GM12891 (cell line): ENCODE measurements around the gene FTSJ3. TPM values are rescaled to one million over a fixed set of nuclear protein-coding genes. Genes with fewer than 3 reads are reported as not detected.
A peak's percentile ranks its signal among the peaks of the same experiment; 100 is the strongest.
"Not testable (repeated sequence)": the region's sequence is repeated elsewhere in the genome, so short reads cannot be mapped to it uniquely, and the experiment has no call there.

Experiments
- DNase-seq: peaks from one replicate; pipeline ENCODE4 v3.0.0; 2011; ENCODE audit warnings: low spot score; ENCODE audit not compliant: insufficient read length
- FAIRE-seq: peaks from 2 replicates; lab custom pipeline; 2011; peaks lifted over from hg19 to GRCh38; lab: Jason Lieb, UNC
- PAX5 ChIP-seq: IDR thresholded peaks from 2 replicates; pipeline ENCODE4 v1.6.1; 2011; ENCODE audit warnings: low read length, moderate library complexity, mild to moderate bottlenecking; ENCODE audit not compliant: insufficient read depth, severe bottlenecking
- POLR2A ChIP-seq: IDR thresholded peaks from 2 replicates; pipeline ENCODE4 v1.6.1; 2011; ENCODE audit warnings: low read depth, low read length, control low read depth
- POLR2AphosphoS5 ChIP-seq: IDR thresholded peaks from 2 replicates; pipeline ENCODE4 v1.6.1; 2011; ENCODE audit warnings: low read depth, low read length, control low read depth
- POU2F2 ChIP-seq: IDR thresholded peaks from 2 replicates; pipeline ENCODE4 v1.6.1; 2011; ENCODE audit warnings: low read depth, mild to moderate bottlenecking, control low read depth, low read length, moderate library complexity
- SPI1 ChIP-seq: IDR thresholded peaks from 2 replicates; pipeline ENCODE4 v1.6.1; 2011; ENCODE audit warnings: low read depth, low read length, control low read depth
- TAF1 ChIP-seq: IDR thresholded peaks from 2 replicates; pipeline ENCODE4 v1.6.1; 2011; ENCODE audit warnings: low read depth, low read length, control low read depth
- polyA plus RNA-seq: library from polyadenylated mRNA; unstranded; fragments of >200 nt; gene quantifications from one replicate; pipeline ENCODE4 v1.2.1, GENCODE V29; 2012; ENCODE audit warnings: low read depth, missing spikeins, inconsistent platforms; ENCODE audit not compliant: missing spikeins

Gene FTSJ3
- 27.1 TPM for polyA plus RNA-seq

GRCh38 chr17:63827002-63827800 lies at the start of gene FTSJ3, which contains the start of gene PSMC5:
TSS of gene FTSJ3 (minus strand) at chr17:63827663. CDS start at chr17:63826902, 761 bp downstream.
TSS of gene PSMC5 (plus strand) at chr17:63827431. CDS start at chr17:63827491, 60 bp downstream.
- TF ChIP-seq POU2F2 (0 out of 2 replicates have a peak, but pooled peaks have one; percentile 56), POLR2A (peak; percentile 92), TAF1 (peak; percentile 87), PAX5 (no peak), SPI1 (peak; percentile 16; the same call in 1 of the 2 replicates), POLR2AphosphoS5 (peak; percentile 89)
- peak; percentile 91 for DNase-seq
- peak; percentile 97 for FAIRE-seq

GRCh38 chr17:63874693-63875092 lies 47.2 kb upstream of the FTSJ3 start:
- FAIRE-seq, result not testable (repeated sequence)

GRCh38 chr17:63874061-63874626 lies 46.7 kb upstream of the FTSJ3 start:
- not testable (repeated sequence) for FAIRE-seq, DNase-seq

More at GRCh38 chr17:63874693-63875092, 47.2 kb upstream of the FTSJ3 start:
- DNase-seq, result not testable (repeated sequence)

- FAIRE-seq, DNase-seq: not testable (repeated sequence)
Observed at GRCh38 chr17:63873577-63873976, 46.1 kb upstream of the FTSJ3 start, which contains the start of gene CSH2. TSS of gene CSH2 (minus strand) at chr17:63873677. CDS start at chr17:63873614, 63 bp downstream.

GRCh38 chr17:63871646-63872365 lies 44.3 kb upstream of the FTSJ3 start:
- DNase-seq, FAIRE-seq: not testable (repeated sequence)

- not testable (repeated sequence) for DNase-seq, FAIRE-seq
Observed at GRCh38 chr17:63870292-63870665, 42.8 kb upstream of the FTSJ3 start.

- DNase-seq, FAIRE-seq: not testable (repeated sequence)
Observed at GRCh38 chr17:63869491-63870291, 42.2 kb upstream of the FTSJ3 start.

GRCh38 chr17:63866625-63867024 lies 39.2 kb upstream of the FTSJ3 start:
- FAIRE-seq, result not testable (repeated sequence)

GRCh38 chr17:63859257-63859656 lies 31.8 kb upstream of the FTSJ3 start:
- FAIRE-seq (no peak), DNase-seq (no peak)
- TF ChIP-seq SPI1 (no peak), POU2F2 (no peak), POLR2A (no peak), TAF1 (no peak), POLR2AphosphoS5 (no peak), PAX5 (no peak)

More at GRCh38 chr17:63866625-63867024, 39.2 kb upstream of the FTSJ3 start:
- not testable (repeated sequence) for DNase-seq

- not testable (repeated sequence) for DNase-seq, FAIRE-seq
Observed at GRCh38 chr17:63856425-63856824, 29.0 kb upstream of the FTSJ3 start.

GRCh38 chr17:63855185-63855584 lies 27.7 kb upstream of the FTSJ3 start:
- no peak for FAIRE-seq

More at GRCh38 chr17:63855185-63855584, 27.7 kb upstream of the FTSJ3 start:
- TF ChIP-seq POLR2A (no peak), TAF1 (no peak), SPI1 (no peak), POLR2AphosphoS5 (no peak), PAX5 (no peak), POU2F2 (no peak)
- DNase-seq, result no peak
